Stimulated activated CD8-positive, alpha-beta memory T cell treated with anti-CD3 and anti-CD28 coated beads, Interleukin-15, amount 100 ng/mL, for 24 hours (primary cell): ENCODE measurements around the gene NMU.
"Not testable (repeated sequence)": the region's sequence is repeated elsewhere in the genome, so short reads cannot be mapped to it uniquely, and the experiment has no call there.

Experiments
- DNase-seq: peaks from one replicate; pipeline ENCODE4 v3.0.0-alpha.2; 2020; ENCODE audit warnings: low read depth

Gene NMU

GRCh38 chr4:55635741-55636655 is at the start of gene NMU:
Gene NMU (minus strand): TSS chr4:55636298. CDS start chr4:55636192, 106 bp downstream.
- no peak for DNase-seq

GRCh38 chr4:55684276-55684675 is 48.2 kb upstream of the NMU start:
- no peak for DNase-seq

GRCh38 chr4:55682797-55683196 is 46.7 kb upstream of the NMU start:
- not testable (repeated sequence) for DNase-seq

GRCh38 chr4:55682295-55682694 is 46.2 kb upstream of the NMU start:
- no peak for DNase-seq

- no peak for DNase-seq
Measured at GRCh38 chr4:55681430-55681829, 45.3 kb upstream of the NMU start.

GRCh38 chr4:55675196-55675793 is 39.2 kb upstream of the NMU start:
- no peak for DNase-seq

- DNase-seq, result no peak
Measured at GRCh38 chr4:55673424-55673823, 37.3 kb upstream of the NMU start.

GRCh38 chr4:55671667-55672066 is 35.6 kb upstream of the NMU start:
- DNase-seq, result no peak

- DNase-seq, result no peak
Measured at GRCh38 chr4:55670695-55671094, 34.6 kb upstream of the NMU start.

- no peak for DNase-seq
Measured at GRCh38 chr4:55668449-55668848, 32.4 kb upstream of the NMU start.

GRCh38 chr4:55666535-55666934 is 30.4 kb upstream of the NMU start:
- no peak for DNase-seq

- no peak for DNase-seq
Measured at GRCh38 chr4:55663145-55663544, 27.0 kb upstream of the NMU start.

- DNase-seq, result no peak
Measured at GRCh38 chr4:55661398-55662056, 25.4 kb upstream of the NMU start.

- DNase-seq, result no peak
Measured at GRCh38 chr4:55658657-55659056, 22.6 kb upstream of the NMU start.

- DNase-seq, result no peak
Measured at GRCh38 chr4:55654131-55654530, 18.0 kb upstream of the NMU start.

GRCh38 chr4:55650483-55650882 is 14.4 kb upstream of the NMU start:
- DNase-seq, result no peak

- DNase-seq, result no peak
Measured at GRCh38 chr4:55637272-55637820, 1.2 kb upstream of the NMU start.

- no peak for DNase-seq
Measured at GRCh38 chr4:55636656-55636999, 530 bp upstream of the NMU start.

- DNase-seq, result no peak
Measured at GRCh38 chr4:55635282-55635681, 816 bp downstream of the NMU start.

GRCh38 chr4:55634417-55635128 is 1.5 kb downstream of the NMU start:
- no peak for DNase-seq

- no peak for DNase-seq
Measured at GRCh38 chr4:55633903-55634302, 2.2 kb downstream of the NMU start.

- DNase-seq, result no peak
Measured at GRCh38 chr4:55625835-55626234, 10.3 kb downstream of the NMU start.
